Stimulated activated CD8-positive, alpha-beta memory T cell treated with anti-CD3 and anti-CD28 coated beads, Interleukin-4, amount 100 ng/mL, for 4 hours (primary cell): ENCODE results near the gene HAND2.

Experiments
- DNase-seq, 2 donors: peaks; one replicate each; pipeline ENCODE4 v3.0.0-alpha.2; 2020; ENCODE audit warnings: low read depth in 2 of 2, low spot score in 1 of 2

HAND2 gene

DNA sequence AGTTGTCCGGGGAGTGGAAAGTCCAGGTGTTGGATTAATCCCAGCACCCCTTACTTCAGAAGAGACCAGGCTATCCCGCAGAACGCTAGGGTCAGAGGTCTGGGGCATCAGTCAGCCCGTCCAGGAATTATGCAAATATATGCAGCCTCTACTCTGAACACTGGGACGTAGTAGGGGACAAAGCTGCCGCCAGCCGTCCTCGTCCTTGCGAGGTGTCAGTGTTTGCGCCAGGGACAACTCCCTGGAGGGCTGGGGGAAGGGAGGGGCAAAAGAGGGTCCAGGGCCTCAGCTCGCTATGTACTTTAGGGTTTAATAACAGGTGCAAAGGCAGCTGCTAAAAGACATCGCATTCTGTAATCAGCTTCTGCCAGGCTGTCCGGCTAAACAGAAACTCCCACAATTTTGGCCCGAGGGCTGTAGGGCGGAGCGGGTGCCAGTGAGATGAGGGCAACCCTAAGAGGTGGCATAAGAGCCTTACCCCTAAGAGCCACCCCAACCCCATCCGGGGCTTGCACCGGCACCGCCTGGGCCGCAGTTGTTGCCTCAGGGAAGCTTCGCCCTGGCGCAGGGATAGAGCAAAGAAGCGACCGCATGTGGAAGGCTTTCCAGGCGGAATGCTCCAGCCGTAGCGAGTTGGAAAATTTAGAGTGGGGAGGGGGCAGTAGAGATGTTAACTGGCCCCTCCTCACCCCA is 8.4 kb downstream of the HAND2 start:
- DNase-seq = no peak

DNA sequence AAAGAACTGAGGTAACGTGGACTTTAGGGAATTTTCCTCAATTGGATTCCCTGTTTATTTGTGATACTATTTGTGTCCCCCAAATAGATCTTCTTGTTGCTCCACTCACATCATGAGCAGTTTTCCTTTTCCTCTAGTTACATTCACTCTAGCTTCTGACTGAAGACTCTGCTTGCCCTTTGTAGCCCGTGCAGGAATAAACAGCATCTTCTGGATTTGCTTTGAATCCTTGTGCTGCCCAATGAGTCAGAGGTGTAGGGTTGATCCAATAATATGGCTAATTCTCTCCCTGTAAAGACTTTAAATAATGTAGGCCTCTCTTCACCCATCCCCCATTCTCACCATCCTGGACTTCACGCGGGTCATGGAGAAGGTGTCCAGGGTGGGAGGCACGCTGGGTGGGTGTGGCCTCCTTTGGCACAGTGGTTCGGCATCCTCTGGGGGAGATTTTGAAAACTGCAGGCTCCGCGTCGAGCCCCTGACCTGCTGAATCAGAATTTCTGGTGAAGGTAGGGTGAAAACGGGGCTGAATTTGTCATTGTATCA is 9.0 kb downstream of the HAND2 start:
- DNase-seq = no peak

DNA sequence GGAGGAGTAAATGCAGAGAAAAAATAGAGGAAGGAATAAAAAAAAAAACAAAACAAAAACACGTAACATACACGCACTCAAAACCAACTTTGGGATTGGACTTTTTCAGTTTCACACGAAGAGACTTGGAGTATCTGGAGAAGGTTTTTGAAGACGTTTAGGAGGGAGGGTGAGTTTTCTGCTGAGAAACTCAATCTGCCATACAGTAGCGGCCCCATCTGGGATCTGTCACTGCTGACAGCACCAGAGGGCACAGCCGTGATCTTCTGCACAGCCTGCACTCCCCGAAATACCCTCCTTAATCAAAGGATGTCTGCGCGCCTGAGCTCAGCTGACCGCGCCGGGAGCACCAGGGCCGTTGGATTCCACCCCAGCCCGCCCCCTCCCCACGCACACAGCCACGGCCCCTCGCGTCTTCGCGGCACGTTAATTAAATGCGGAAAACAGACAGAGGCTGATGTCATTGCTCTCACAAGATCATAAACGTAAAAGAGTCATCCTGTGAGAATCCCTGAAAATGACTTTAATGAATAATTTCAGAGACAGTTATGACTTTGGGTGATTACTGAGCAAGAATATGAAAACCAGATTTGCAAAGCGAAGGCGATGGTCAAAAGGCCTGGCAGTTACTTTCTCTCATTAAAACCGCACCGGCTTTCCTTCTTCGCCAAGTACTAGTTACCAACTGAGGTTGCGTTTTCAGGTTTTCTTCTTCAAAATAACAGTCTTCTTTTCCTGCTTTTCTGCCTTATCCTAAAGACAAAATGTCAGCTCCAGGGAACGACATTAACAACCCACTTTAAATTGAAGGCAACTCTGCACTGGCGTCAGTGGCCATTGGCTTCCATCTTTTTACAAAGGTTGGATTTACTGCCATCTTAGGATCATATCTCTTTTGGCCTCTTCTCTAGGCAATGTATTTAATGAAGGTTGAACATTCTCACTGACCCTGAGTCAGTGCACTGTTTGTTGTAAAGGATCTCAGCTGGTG is 10.6 kb downstream of the HAND2 start:
- no peak for DNase-seq

DNA sequence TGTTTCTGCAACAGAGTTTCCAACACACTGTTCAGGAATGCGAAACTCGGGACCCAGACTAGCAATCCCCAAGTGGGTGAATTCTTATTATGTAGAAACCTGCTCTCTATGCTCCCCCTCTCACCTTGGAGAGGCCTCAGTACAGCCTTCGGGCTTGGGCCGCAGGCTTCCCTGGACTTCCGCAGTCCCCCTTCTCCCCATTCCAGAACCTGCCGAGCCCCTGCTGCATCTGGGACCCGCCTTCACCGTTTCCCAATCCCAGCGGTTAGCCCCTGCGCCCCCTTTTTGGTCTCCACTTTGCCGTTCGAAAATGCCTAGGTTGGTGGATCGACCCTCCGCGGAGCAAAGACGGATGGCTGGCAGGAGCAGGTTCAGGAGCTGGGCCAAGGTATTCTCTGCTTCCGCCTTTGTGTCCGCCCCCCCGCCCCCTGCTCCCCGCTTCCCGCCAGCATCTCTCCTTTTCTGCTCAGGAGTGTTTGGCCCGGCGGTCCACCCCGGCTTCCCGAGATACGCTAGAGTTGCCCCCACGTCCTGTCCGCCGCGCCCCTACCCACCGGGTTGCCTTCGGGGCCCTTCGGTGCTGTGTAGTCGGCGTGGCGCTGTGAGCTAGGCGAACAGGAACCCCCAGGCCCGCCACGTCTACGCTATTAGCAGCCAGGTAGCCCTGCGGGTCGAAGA is 11.5 kb downstream of the HAND2 start:
- no peak for DNase-seq

DNA sequence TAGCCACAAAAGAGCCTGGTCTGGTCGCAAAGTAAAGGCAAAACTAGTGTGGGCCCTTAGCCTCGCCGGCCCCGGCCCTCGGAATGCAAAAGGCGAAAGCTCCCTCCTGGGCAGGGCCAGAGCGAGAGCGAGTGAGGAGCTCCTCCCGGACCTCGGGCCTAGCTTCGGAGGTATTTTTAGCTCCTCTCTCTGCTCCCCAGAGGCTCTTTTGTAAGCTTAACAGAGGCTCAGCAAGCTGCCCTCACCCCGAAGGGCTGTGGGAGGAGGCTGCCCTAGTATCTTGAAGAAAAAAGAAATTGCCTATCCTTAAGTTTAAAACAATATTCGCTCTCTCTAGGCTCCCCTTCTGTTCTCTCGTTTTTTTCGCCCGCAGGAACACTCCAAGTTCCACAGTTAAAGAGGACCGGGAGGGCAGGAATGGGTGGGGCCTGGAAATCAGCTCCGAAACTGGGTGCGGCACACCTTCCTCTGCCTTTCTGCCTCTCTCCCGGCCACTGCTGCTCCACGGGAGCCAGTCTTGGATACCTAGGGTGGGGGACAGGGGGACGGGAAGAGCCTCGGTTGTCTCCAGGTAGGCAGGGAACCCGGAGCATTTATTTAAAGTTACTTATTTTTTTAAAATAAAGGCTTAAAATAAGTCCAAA is 12.1 kb downstream of the HAND2 start:
- no peak for DNase-seq

DNA sequence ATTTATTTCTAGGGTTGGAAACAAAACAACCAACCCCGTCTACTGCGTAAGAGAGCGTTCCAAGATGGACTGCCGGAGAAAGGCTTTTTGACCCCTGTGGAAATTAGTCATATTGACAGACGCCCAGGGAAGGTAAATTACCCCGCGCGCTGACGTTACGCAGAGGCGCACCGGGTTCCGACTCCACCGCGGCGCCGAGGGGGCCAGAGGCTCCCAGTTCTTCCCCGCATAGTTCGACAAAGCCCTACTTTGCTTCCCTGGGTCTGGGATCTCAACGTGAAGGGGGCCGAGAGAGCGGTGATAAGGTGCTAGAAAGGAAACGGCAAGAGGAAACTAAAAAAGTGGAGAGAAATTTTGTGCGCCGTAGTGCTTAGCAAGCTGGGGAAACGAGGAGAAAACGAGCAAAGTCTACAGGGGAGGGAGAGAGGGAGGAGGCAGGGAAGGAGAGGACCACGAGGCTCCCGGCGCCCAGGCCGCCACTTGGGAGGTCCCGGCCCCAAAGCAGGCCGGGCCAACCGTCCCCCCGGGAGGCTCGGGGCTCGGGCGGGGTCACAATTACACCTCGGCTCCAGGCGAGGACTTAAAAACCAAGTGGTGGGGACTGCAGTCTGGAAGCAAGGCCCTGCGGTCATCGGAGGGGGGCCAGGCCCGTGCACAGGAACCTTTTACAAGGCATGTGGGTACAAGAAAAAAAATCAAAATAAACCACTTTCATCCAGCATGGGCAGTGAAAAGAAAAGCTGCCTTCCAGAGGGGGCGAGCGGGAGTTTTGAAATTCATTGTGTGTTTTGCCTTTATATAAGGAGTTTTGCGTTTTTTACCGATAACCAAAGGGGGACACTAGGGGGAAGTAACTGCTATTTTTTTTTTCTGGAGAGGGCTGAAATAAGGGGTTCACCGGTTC is 13.2 kb downstream of the HAND2 start:
- no peak for DNase-seq

DNA sequence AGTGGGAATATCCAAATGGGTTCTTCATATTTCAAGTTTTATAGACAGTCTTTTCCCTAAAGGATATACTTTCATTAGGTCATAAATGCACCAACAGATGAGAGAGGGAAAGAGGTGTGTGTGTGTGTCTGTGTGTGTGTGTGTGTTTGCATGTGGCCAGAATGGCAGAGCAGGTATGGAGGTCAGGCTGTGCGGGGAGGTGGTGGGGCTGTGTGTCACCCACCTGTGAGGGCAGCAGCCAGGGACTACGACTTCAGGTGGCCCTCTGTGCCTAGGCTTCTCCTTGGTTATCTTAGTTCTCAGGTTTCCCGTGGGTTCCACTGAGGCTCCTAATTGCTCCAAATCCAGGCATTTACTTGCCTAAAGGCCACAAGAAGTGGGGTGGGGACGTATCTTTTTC is 14.6 kb downstream of the HAND2 start:
- no peak for DNase-seq

DNA sequence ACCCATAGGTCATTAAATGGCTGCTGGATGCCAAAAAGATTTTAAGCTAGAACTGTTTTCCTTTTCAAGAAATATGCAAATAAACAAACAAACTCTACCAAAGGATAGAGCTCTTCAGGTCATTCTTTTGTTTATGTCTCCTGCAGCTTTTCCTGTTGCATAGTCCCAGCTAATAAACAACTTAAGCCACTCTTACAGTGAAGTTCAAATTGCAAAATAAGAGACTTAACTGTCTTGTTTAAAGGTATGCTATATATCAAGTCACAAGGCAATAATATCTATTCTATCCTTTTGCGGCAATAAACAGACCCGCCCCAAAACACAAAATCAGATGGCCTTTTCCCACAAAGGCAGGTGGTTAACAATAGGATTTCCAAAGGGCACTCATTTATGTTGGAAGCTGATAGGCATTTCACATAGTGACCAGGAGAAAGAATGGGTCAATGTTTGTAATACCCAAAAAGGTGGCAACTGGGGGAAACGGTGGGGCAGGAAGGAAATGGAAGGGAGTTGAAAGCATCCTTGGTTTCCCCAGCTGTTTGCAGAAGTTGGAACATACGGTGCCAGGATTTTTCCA is 15.3 kb downstream of the HAND2 start:
- no peak for DNase-seq

DNA sequence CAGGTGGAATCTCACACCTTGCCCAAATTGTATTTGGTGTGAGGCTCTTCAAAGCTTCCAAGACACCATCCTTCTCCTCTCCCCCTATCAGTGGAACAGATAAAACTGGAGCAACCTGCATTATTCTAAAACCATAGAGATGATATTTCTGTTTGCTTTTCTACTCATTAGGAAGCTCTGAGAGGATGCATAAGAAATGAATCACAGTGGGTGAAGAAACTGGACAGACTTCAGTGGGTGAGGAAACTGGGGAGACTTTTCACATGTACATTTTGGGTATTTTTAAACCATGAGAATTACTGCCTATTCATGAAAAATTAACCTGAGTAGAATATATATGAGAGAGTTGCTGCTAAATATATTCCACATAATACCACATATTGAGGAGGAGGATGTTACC is 16.4 kb downstream of the HAND2 start:
- DNase-seq = no peak

DNA sequence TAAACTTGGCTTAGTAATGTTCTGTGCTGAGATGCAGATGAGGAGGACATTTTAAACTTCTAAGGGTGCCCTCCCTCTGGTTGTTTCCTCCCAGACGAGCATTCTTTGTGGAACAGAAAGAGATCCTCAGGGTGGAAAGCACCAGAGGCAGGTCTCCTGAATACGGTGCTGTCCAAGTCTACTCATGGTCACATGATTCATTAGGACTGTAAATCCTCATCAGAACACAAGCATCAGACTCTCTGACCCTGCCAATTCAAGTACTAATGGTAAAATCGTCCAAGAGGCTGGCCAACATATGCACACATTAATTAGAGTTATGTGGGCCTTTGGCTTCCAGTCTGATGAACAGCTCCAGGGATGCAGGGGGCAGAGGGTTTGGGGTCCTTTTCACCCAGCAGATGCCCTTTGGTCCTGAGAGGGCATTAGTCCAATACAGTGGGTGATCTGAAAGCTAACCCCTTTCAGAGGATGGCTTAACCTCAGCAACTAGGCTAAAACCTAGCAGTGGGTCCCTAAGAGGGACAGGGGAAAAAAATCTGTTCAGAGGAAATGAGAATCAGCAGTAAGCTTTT is 18.2 kb downstream of the HAND2 start:
- DNase-seq = no peak

DNA sequence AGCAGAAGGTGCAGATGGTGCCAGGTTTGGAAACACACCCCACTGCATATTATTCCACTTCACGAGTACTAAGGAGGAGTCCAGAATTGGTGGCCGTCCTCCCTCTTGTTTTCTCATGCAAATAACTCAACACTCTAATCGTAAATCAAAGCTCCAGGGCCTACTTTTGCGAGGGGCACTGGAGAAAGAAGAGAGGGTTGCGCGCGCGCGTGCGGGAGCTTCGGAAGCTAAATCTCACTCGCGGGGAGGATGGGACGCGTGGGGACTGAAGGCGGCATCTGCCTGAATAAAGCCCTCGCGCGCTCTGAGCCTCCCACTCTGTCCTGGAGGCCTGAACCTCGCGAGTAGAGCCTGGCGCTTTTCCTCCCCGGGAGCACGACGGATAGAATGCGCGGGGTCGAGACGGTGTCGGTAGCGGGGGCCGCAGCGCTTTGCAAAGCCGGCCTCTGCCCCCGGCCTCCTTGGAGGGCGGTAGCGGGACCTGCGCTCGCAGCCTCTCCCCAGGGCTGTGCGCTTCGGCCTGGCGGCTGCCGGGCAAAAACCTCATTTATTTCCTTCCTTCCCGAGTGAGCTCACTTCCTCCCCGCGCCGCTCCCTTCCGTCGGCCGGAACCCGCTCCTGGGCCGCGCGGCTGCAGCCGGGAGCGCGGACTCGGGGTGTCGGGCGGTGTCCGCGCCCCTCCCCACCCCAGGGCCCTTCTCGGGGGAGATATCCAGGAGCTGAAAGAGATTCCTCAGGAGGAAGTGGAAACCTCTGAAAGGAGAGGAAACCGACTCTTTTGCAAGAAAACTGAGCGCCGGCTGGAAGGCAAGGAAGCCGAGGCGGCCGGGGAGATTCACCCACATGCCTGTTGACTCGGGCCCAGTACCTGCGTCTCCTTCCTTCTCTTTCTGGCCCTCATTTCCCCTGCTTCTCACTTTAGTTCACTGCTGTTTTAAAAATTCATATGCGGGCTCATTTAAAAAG is 20.7 kb downstream of the HAND2 start:
- no peak for DNase-seq

DNA sequence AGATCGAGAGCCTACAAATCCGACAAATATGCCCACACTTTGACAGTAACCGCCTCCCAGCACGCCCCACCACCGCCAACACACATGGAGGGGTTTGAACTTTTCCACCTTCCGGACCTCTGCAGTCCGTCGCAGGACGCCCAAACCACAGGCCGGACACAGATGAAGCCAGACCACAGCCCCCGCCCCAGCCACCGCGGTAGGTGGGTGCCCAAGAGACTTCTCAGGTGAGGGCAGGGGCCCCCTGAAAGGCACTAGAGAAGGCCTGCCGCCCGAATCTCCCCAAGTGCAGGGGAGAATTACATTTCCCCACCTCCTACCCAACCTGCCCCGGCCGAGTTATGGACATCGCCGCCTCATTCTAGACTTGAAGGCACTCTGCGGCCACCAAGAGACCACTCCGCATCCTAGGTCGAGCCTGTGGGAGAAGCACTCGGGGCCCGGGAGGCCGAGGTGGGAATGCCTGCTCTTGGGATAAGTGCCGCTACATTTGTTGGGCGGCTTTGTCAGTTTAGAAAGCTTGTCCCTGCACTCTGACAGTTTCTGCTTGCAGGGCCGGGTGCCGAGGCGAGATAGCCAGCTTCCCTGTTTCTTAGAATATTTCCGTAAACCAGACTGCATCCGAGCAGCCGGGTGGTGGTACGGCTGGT is 21.5 kb downstream of the HAND2 start:
- no peak for DNase-seq

DNA sequence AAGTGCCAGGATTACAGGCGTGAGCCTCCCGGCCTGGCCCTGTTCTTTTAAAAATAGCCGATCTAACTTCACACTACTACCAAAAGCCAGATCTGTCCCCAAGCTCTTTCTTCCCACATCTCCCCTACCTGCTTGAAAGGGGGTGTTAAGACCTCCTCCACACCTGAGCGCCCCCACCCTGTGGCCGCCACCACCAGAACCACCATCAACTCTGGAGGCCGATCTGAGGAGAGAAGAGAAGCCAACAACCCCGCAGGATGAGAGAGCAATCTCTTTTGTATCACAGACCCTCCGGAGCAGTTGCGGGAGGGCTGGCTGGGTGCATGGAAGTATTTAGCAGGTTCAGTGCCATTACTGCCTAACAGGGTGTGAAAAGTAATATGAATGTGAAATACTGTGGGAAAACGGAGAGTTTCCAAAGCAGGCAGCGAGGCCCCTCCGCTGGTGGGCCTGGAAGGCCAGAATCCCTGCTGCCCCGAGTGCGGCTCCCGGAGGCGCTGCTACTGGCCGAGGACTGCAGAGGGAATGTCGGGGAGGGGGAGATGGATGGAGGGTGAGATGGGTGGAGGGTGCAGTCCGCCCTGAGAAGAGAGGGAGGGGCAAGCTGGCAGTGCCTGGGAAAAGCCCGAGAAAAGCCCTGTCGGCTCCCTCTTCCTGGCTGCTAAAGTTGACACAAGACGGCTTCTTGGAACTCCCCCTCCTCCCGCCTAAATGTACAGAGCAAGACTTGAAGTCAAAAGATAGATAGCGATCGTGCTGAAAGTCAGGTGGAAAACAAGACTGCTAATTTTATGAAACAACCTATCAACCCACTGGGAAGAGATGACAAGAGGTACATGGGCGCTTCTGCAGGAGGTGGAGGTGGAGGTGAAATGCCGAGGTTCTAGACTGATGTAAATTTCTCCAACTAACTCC is 22.3 kb downstream of the HAND2 start:
- no peak for DNase-seq

DNA sequence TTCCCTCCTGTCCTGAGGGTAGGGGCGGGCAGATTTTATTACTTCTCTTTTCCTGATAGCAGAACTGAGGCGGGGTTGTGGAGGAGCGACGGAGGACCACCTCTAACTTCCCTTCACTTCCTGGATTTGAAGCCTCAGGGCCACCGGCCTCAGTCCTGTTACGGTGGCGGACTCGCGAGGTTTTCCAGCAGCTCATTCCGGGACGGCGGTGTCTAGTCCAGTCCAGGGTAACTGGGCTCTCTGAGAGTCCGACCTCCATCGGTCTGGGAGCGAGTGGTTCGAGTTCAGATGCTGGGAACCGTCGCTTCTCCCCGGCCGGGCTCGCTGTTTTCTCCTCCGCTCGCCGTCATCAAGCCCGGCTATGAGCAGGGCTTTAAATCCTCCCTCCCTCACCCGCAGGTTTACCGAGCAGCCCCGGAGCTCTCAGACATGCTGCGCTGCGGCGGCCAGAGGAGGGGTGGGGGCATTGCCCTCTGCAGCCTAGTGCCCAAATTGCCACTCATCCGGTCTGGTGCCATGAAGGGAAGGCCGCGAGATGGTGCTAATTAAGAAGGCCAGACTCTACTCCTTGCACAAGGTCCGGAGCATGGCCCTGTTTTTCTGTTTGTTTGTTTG is 23.3 kb downstream of the HAND2 start:
- no peak for DNase-seq

DNA sequence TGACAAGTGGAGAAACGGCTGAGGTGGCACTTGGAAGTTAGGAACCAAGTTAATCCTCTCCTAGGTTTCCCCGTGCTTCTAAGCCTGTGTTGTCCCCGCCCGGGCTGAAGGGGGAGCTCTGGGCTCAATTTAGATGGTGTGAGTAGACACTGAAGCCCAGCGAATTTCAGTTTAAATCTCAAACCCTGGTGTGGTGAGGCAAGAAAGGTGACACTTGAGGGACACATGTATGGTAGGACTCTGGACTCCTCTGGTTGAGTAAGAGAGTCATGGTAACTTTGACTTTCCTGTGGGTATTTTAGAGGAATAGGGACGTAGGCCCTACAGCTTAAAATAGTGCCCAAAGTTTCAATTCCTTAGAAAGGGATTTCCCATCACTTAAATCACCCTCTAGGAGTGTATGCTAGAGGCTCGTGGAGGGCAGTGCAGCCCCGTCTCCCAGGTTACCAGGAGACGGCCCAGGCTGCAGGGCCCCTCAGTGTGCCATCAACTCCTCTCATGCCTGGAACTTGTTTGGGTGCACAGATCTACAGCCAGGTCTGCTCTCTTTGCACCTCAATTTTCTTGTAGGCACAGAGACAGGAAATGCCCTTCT is 24.0 kb downstream of the HAND2 start:
- DNase-seq = no peak

DNA sequence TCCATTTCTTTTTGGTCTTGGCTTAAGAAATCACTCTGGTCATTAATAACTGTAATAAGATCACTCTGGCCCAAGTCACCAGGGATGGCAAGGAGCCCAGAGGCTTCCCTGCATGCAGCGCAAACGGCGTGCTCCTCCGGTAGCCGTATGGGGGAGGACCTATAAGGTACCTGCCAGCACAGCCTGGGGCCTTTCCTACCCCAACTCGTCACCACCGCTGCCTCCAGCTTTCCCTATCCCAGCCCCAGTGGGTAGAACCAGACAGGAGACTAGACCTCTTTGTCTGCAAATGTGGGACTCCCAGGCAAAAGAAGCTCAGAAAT is 25.9 kb downstream of the HAND2 start:
- DNase-seq = no peak
